Lower leg skin (tissue), 4 donors: ENCODE data around the gene PDZD2. TPM values are rescaled to one million over a fixed set of nuclear protein-coding genes. Genes with fewer than 3 reads are reported as not detected.

Source experiments
- DNase-seq, 2 donors: peaks; one replicate each; pipeline ENCODE4 v3.0.0-alpha.2; 2019; ENCODE audit warnings: low spot score in 2 of 2
- H3K4me3 ChIP-seq: fragments of 200-600 bp; sonication (generic); 2 replicates; pipeline ENCODE4 v1.5.1; 2017; ENCODE audit warnings: mild to moderate bottlenecking, low read depth; ENCODE audit not compliant: poor library complexity, severe bottlenecking
- POLR2A ChIP-seq, 2 donors: fragments of 450-650 bp; IDR thresholded peaks; one replicate each; pipeline ENCODE4 v1.6.1; 2016 to 2017; ENCODE audit warnings: antibody characterized with exemption in 2 of 2, mild to moderate bottlenecking in 1 of 2, moderate library complexity in 1 of 2
- WGBS, 2 donors: methylation state at CpG; one replicate each; pipeline ENCODE4 v1.1.5; 2018; 5-methylcytosine and 5-hydroxymethylcytosine counted together
- intact Hi-C: fragments of 100-400 bp; cut with DNase I; formaldehyde crosslinking; loops from one replicate; pipeline ENCODE4 v1.15.0; 2023; ENCODE audit warnings: low total_unique reads
- total RNA-seq, 4 donors: library from RNA; depleted of rRNA; stranded (reverse); fragments of >200 nt; gene quantifications; one replicate each; pipeline ENCODE4 v1.1.0, GENCODE V29; 2016
- TF ChIP-seq, protein P1 (sequence below), 3 donors: fragments of 450-650 bp; IDR thresholded peaks; one replicate each; pipeline ENCODE4 v1.5.1; 2016; ENCODE audit warnings: antibody characterized with exemption in 3 of 3, mild to moderate bottlenecking in 3 of 3, moderate library complexity in 2 of 3

The PDZD2 gene
- total RNA-seq, 4 donors from 2014 or later: 102 to 150 (median 116) TPM

GRCh38 chr5:31675472-31675871, 36.5 kb downstream of the PDZD2 start:
- 93 to 97% methylated on average over 6 of the region's 6 CpGs for WGBS, 2 donors

GRCh38 chr5:31678180-31678579, 39.2 kb downstream of the PDZD2 start:
- TF ChIP-seq POLR2A (IDR thresholded peaks at IDR 0.05): no peak
- TF ChIP-seq, protein P1, sequence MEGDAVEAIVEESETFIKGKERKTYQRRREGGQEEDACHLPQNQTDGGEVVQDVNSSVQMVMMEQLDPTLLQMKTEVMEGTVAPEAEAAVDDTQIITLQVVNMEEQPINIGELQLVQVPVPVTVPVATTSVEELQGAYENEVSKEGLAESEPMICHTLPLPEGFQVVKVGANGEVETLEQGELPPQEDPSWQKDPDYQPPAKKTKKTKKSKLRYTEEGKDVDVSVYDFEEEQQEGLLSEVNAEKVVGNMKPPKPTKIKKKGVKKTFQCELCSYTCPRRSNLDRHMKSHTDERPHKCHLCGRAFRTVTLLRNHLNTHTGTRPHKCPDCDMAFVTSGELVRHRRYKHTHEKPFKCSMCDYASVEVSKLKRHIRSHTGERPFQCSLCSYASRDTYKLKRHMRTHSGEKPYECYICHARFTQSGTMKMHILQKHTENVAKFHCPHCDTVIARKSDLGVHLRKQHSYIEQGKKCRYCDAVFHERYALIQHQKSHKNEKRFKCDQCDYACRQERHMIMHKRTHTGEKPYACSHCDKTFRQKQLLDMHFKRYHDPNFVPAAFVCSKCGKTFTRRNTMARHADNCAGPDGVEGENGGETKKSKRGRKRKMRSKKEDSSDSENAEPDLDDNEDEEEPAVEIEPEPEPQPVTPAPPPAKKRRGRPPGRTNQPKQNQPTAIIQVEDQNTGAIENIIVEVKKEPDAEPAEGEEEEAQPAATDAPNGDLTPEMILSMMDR (IDR thresholded peaks at IDR 0.05): no peak
- no peak for DNase-seq
- intact Hi-C loops: no loop called here
- H3K4me3 ChIP-seq: no peak overlapping the region
- 39 to 58% methylated on average over 5 to 6 of the region's 6 CpGs for WGBS, 2 donors

More at GRCh38 chr5:31675472-31675871, 36.5 kb downstream of the PDZD2 start:
- TF ChIP-seq, protein P1 (IDR thresholded peaks at IDR 0.05): no peak
- no peak for TF ChIP-seq POLR2A (IDR thresholded peaks at IDR 0.05)
- no peak overlapping the region for H3K4me3 ChIP-seq
- intact Hi-C loops: no loop called here
- DNase-seq: no peak

- H3K4me3 ChIP-seq: no peak overlapping the region
- WGBS, 2 donors: 62 to 63% methylated on average over 12 of the region's 12 CpGs
- DNase-seq: no peak
- no peak for TF ChIP-seq POLR2A (IDR thresholded peaks at IDR 0.05)
- TF ChIP-seq, protein P1 (IDR thresholded peaks at IDR 0.05): no peak
- intact Hi-C loops: no loop called here
Measured at GRCh38 chr5:31680528-31680927, 41.6 kb downstream of the PDZD2 start.

- intact Hi-C loops: no loop called here
- 71 to 72% methylated on average over 11 of the region's 11 CpGs for WGBS, 2 donors
Measured at GRCh38 chr5:31682025-31682424, 43.1 kb downstream of the PDZD2 start.

DNA sequence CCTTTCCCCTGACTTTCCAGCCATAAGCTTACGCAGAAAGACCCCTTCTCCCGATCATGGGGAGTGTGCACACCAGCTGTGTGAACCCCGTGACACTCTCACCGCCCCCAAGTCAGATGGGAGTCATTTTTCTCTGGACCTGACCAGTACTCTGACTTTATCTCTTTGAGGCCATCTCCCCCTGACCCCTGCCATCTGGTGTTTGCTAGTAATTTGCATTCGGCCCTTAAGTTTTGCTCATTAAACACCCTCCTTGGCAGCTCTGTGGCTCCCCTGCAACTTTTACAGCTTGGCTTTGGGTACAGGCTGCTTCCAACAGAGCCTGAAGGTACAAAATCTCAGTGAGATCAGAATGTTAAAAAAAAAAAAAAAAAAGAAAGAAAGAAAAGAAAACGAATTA, 43.9 kb downstream of the PDZD2 start:
- 65 to 69% methylated on average over 6 of the region's 6 CpGs for WGBS, 2 donors

More at GRCh38 chr5:31682025-31682424, 43.1 kb downstream of the PDZD2 start:
- TF ChIP-seq, protein P1 (IDR thresholded peaks at IDR 0.05): no peak
- no peak for TF ChIP-seq POLR2A (IDR thresholded peaks at IDR 0.05)
- no peak for DNase-seq
- H3K4me3 ChIP-seq: no peak overlapping the region

More for the DNA sequence above, 43.9 kb downstream of the PDZD2 start:
- DNase-seq: no peak
- intact Hi-C loops: no loop called here
- H3K4me3 ChIP-seq: no peak overlapping the region
- TF ChIP-seq POLR2A (IDR thresholded peaks at IDR 0.05): no peak
- TF ChIP-seq, protein P1 (IDR thresholded peaks at IDR 0.05): no peak
